Endothelial cell of umbilical vein (primary cell): ENCODE data around the gene TBL3. TPM values are rescaled to one million over a fixed set of nuclear protein-coding genes. Genes with fewer than 3 reads are reported as not detected.
A peak's percentile ranks its signal among the peaks of the same experiment; 100 is the strongest.

ENCODE experiments used
- BruUV-seq: library from RNA; stranded (reverse); fragments of 400-500 nt; replicated peaks from 2 replicates; lab custom pipeline; 2021; lab: Mats Ljungman, UMichigan
- CTCF ChIA-PET: fragments of 300-600, 350-600 bp; sonication (Branson Sonifier 250); formaldehyde crosslinking; loops from one replicate; lab custom pipeline; 2021; ENCODE audit warnings: antibody characterized with exemption, inconsistent platforms; lab: Charles Lee
- POLR2A ChIA-PET: fragments of 300-600, 350-600 bp; sonication (Branson Sonifier 250); formaldehyde crosslinking; loops from one replicate; lab custom pipeline; 2021; ENCODE audit warnings: antibody characterized with exemption, inconsistent platforms; lab: Charles Lee
- DNase-seq: peaks from one replicate; pipeline ENCODE4 v3.0.0-alpha.2; 2011; ENCODE audit warnings: low read depth, low spot score
- FAIRE-seq: peaks from 2 replicates; lab custom pipeline; 2011; peaks lifted over from hg19 to GRCh38; lab: Jason Lieb, UNC
- H2AFZ ChIP-seq: 2 replicates; pipeline ENCODE4 v1.6.0; 2012; ENCODE audit warnings: low read depth, low read length, control low read depth, inconsistent platforms
- H3K27ac ChIP-seq: 2 replicates; pipeline ENCODE4 v1.5.1; 2011; ENCODE audit warnings: low read depth, mild to moderate bottlenecking, control low read depth, low read length, moderate library complexity; ENCODE audit not compliant: insufficient read depth
- H3K27me3 ChIP-seq, 2 experiments: 2 replicates each; pipeline versions ENCODE4 v1.6.0 to v1.6.1; 2011; ENCODE audit warnings: low read length in 2 of 2, mixed read lengths in 1 of 2; ENCODE audit not compliant: control insufficient read depth in 2 of 2, insufficient read depth in 2 of 2
- H3K36me3 ChIP-seq, 2 experiments: 2 replicates in 1 of 2; 3 replicates in 1 of 2; pipeline ENCODE4 v1.5.1; 2011; ENCODE audit warnings: low read length in 2 of 2, mild to moderate bottlenecking in 1 of 2, moderate library complexity in 1 of 2; ENCODE audit not compliant: control insufficient read depth in 2 of 2, insufficient read depth in 2 of 2; ENCODE audit errors: extremely low read depth in 1 of 2
- H3K4me1 ChIP-seq: 3 replicates; pipeline ENCODE4 v1.5.1; 2011; ENCODE audit warnings: mild to moderate bottlenecking, low read length; ENCODE audit not compliant: control insufficient read depth, insufficient read depth; ENCODE audit errors: extremely low read depth
- H3K4me2 ChIP-seq: 2 replicates; pipeline ENCODE4 v1.6.1; 2011; ENCODE audit warnings: low read length, control low read depth, mixed read lengths; ENCODE audit not compliant: insufficient read depth
- H3K4me3 ChIP-seq, 3 experiments: fragments of 200-600 bp in 1 of 3; sonication (generic), shearing (Covaris generic) in 1 of 3; replicated peaks in 1 of 3; 2 replicates each; pipeline ENCODE4 v1.5.1; 2011 to 2016; ENCODE audit warnings: control low read depth in 3 of 3, low read length in 3 of 3, mild to moderate bottlenecking in 2 of 3, inconsistent platforms in 1 of 3, low read depth in 1 of 3, moderate library complexity in 1 of 3; ENCODE audit not compliant: insufficient read depth in 1 of 3
- H3K79me2 ChIP-seq: 2 replicates; pipeline ENCODE4 v1.6.0; 2012; ENCODE audit warnings: low read length, inconsistent platforms; ENCODE audit not compliant: control insufficient read depth, insufficient read depth
- H3K9ac ChIP-seq: replicated peaks from 2 replicates; pipeline ENCODE3; 2011; ENCODE audit warnings: low read length, control low read depth; ENCODE audit not compliant: insufficient read depth; ENCODE audit errors: extremely low read depth
- H3K9me1 ChIP-seq: replicated peaks from 3 replicates; pipeline ENCODE4 v1.6.0; 2011; ENCODE audit warnings: mild to moderate bottlenecking, low read length; ENCODE audit not compliant: control insufficient read depth, insufficient read depth; ENCODE audit errors: extremely low read depth
- H3K9me3 ChIP-seq: replicated peaks from 2 replicates; pipeline ENCODE4 v1.5.1; 2012; ENCODE audit warnings: low read length, inconsistent platforms; ENCODE audit not compliant: control insufficient read depth, insufficient read depth
- H4K20me1 ChIP-seq: replicated peaks from 2 replicates; pipeline ENCODE3; 2011; ENCODE audit warnings: mild to moderate bottlenecking, low read length; ENCODE audit not compliant: control insufficient read depth, insufficient read depth; ENCODE audit errors: extremely low read depth
- GATA2 ChIP-seq: IDR thresholded peaks from 2 replicates; pipeline ENCODE4 v1.7.0; 2011; ENCODE audit warnings: low read depth, mild to moderate bottlenecking, moderate library complexity, mixed read lengths, low read length; ENCODE audit not compliant: insufficient read length, insufficient read depth
- POLR2AphosphoS5 ChIP-seq: IDR thresholded peaks from 2 replicates; pipeline ENCODE4 v1.6.1; 2012; ENCODE audit warnings: low read depth, mild to moderate bottlenecking, control low read depth, low read length, moderate library complexity; ENCODE audit not compliant: insufficient read depth
- dilution Hi-C: fragments of 300-500 bp; cut with MboI; formaldehyde crosslinking; loops from one replicate; pipeline ENCODE4 v1.15.0; 2019; ENCODE audit warnings: low sequenced_read_pairs; ENCODE audit not compliant: extremely low pct_ligation_motif_present
- intact Hi-C: fragments of 100-400 bp; cut with micrococcal nuclease; formaldehyde crosslinking; loops from one replicate; pipeline ENCODE4 v1.10.0; 2022
- polyA plus RNA-seq, 4 experiments: library from polyadenylated mRNA; depleted of rRNA in 3 of 4; stranded (reverse) in 3 of 4; unstranded in 1 of 4; fragments of >200 nt; gene quantifications; 2 replicates each; pipeline versions ENCODE4 v1.2.1 to v1.2.3, GENCODE V29; 2011 to 2012; ENCODE audit warnings: missing spikeins in 1 of 4
- total RNA-seq: library from RNA; stranded (reverse); gene quantifications from 2 replicates; pipeline ENCODE4 v1.2.3, GENCODE V29; 2021
- TF ChIP-seq, protein P1 (sequence below), 2 donors: IDR thresholded peaks; 1 replicate in 1 of 2; 2 replicates in 1 of 2; pipeline ENCODE4 v1.5.1; 2011; ENCODE audit warnings: low read length in 2 of 2, mild to moderate bottlenecking in 2 of 2, moderate library complexity in 2 of 2, control low read depth in 1 of 2, inconsistent platforms in 1 of 2, low read depth in 1 of 2; ENCODE audit not compliant: insufficient read depth in 1 of 2; ENCODE audit errors: extremely low read depth in 1 of 2
- TF ChIP-seq, protein P2 (sequence below): IDR thresholded peaks from 2 replicates; pipeline ENCODE4 v1.6.1; 2011; ENCODE audit not compliant: insufficient read depth, insufficient read length

TBL3 gene
- total and polyA plus RNA-seq, 2 donors (not counting 3 experiments of a cell fraction or from before 2014, with no cell fraction given): 42.2 to 77.1 TPM

DNA sequence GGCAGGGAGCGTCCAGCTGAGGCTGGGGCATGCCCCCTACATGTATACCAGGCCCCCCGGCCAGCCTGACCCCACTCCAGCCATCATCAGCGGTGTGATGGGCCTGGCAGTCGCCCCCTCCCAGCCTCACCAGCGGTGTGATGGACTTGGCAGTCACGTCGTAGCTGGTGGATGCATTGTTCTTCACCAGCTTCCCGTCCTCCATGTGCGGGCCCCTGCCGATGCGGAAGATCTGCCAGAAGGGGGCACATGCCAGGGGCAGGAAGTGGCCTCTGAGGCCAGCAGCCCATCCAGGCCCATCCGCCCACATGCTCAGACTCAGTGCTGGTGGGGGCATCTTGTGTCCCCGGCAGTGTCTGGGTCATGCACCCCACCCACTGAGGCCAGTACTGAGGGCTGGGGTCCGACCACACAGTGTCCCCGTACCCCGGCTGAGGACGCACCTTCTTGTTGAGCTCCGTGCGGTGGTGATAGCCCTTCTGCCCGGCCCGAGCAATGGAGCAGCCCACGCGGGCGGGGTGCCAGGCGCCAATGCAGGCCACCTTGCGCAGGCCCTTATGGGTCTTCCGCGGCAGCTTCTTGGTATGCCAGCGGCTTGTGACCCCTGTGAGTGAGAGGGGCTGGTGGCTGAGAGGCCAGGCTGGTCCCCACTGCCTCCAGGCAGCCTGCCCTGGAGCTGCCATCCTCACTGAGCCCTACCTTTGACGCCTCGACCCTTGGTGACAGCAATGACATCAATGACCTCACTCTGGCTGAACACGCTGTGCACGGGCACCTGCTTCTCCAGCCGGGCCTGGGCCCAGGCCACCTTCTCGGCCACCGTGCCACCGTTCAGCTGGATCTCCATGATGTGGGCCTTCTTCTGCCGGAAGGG is 25.1 kb upstream of the TBL3 start:
- POLR2A ChIA-PET: interaction anchor here (1.7 kb wide), 1 partner anchor 18 kb away, joined by 7 read pairs; the partner anchor contains the start of gene RPS2
- Histone ChIP-seq H3K4me3 (no peak overlapping the region), H3K9me1 (no peaks in the 10 kb centered on the region), H3K4me2 (no peak overlapping the region), H3K9me3 (no peaks in the 10 kb centered on the region), H3K79me2 (no peaks in the 10 kb centered on the region), H4K20me1 (no peaks in the 10 kb centered on the region), H3K9ac (no peak overlapping the region), H3K4me1 (peaks cover 11% of the 10 kb centered on the region), H3K36me3 (no peaks in the 10 kb centered on the region), H3K27me3 (no peaks in the 10 kb centered on the region), H3K27ac (no peak overlapping the region), H2AFZ (no peak overlapping the region)
- dilution Hi-C loops (no loop called here), intact Hi-C loops (no loop called here)
- CTCF ChIA-PET: interaction anchor here (0.9 to 1.8 kb wide), 4 partner anchors 14 to 194 kb away, joined by 4 to 9 read pairs (median 4); no protein-coding TSS in a partner anchor
- DNase-seq: no peak
- FAIRE-seq: no peak
- no peak for TF ChIP-seq GATA2
- TF ChIP-seq POLR2AphosphoS5: no peak
- TF ChIP-seq, protein P1, sequence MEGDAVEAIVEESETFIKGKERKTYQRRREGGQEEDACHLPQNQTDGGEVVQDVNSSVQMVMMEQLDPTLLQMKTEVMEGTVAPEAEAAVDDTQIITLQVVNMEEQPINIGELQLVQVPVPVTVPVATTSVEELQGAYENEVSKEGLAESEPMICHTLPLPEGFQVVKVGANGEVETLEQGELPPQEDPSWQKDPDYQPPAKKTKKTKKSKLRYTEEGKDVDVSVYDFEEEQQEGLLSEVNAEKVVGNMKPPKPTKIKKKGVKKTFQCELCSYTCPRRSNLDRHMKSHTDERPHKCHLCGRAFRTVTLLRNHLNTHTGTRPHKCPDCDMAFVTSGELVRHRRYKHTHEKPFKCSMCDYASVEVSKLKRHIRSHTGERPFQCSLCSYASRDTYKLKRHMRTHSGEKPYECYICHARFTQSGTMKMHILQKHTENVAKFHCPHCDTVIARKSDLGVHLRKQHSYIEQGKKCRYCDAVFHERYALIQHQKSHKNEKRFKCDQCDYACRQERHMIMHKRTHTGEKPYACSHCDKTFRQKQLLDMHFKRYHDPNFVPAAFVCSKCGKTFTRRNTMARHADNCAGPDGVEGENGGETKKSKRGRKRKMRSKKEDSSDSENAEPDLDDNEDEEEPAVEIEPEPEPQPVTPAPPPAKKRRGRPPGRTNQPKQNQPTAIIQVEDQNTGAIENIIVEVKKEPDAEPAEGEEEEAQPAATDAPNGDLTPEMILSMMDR (IDR thresholded peaks at IDR 0.05; ENCODE audit: extremely low read depth in 1 of 2, insufficient read depth in 1 of 2, low read depth in 1 of 2, low read length in 2 of 2): peak in 1 of 2 donors; percentile 27
- TF ChIP-seq, protein P2, sequence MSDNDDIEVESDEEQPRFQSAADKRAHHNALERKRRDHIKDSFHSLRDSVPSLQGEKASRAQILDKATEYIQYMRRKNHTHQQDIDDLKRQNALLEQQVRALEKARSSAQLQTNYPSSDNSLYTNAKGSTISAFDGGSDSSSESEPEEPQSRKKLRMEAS: no peak
- no TSS peak for BruUV-seq
